GM19468 (cell line): ENCODE measurements around the gene PTPRD.
"Not testable (repeated sequence)": the region's sequence is repeated elsewhere in the genome, so short reads cannot be mapped to it uniquely, and the experiment has no call there.

ENCODE experiments used
- ATAC-seq: cut with Tn5 transposase; IDR thresholded peaks from one replicate; pipeline ENCODE4 v1.9.1; 2021; ENCODE audit warnings: mild to moderate bottlenecking, moderate library complexity, moderate number of reproducible peaks; ENCODE audit not compliant: unreplicated experiment; ENCODE audit errors: extremely low read depth

The PTPRD gene

GRCh38 chr9:10512144-10512543 is 100.7 kb downstream of the PTPRD start:
- ATAC-seq, result no peak

- ATAC-seq, result no peak
Observed at GRCh38 chr9:10488937-10489336, 123.9 kb downstream of the PTPRD start.

- ATAC-seq, result no peak
Observed at GRCh38 chr9:10479172-10479571, 133.6 kb downstream of the PTPRD start.

GRCh38 chr9:10449201-10449617 is 163.6 kb downstream of the PTPRD start:
- ATAC-seq, result not testable (repeated sequence)

GRCh38 chr9:10447036-10447435 is 165.8 kb downstream of the PTPRD start:
- no peak for ATAC-seq

GRCh38 chr9:10443868-10444204 is 169.0 kb downstream of the PTPRD start:
- no peak for ATAC-seq

GRCh38 chr9:10443181-10443867 is 169.5 kb downstream of the PTPRD start:
- no peak for ATAC-seq

GRCh38 chr9:10438955-10439354 is 173.8 kb downstream of the PTPRD start:
- no peak for ATAC-seq

- no peak for ATAC-seq
Observed at GRCh38 chr9:10436756-10437155, 176.0 kb downstream of the PTPRD start.

GRCh38 chr9:10434412-10434811 is 178.4 kb downstream of the PTPRD start:
- ATAC-seq, result no peak

GRCh38 chr9:10411272-10411671 is 201.5 kb downstream of the PTPRD start:
- ATAC-seq, result no peak

- no peak for ATAC-seq
Observed at GRCh38 chr9:10403283-10403682, 209.5 kb downstream of the PTPRD start.

GRCh38 chr9:10396615-10397014 is 216.2 kb downstream of the PTPRD start:
- ATAC-seq, result no peak

GRCh38 chr9:10387282-10387681 is 225.5 kb downstream of the PTPRD start:
- no peak for ATAC-seq

GRCh38 chr9:10371824-10372223 is 241.0 kb downstream of the PTPRD start:
- ATAC-seq, result no peak

- no peak for ATAC-seq
Observed at GRCh38 chr9:10366171-10366779, 246.5 kb downstream of the PTPRD start.

- no peak for ATAC-seq
Observed at GRCh38 chr9:10354591-10354990, 258.2 kb downstream of the PTPRD start.

- not testable (repeated sequence) for ATAC-seq
Observed at GRCh38 chr9:10345621-10346020, 267.2 kb downstream of the PTPRD start.

GRCh38 chr9:10341057-10341456 is 271.7 kb downstream of the PTPRD start:
- no peak for ATAC-seq

GRCh38 chr9:10339152-10339551 is 273.6 kb downstream of the PTPRD start:
- no peak for ATAC-seq

GRCh38 chr9:10331157-10331556 is 281.6 kb downstream of the PTPRD start:
- ATAC-seq, result no peak

- ATAC-seq, result no peak
Observed at GRCh38 chr9:10282084-10282483, 330.7 kb downstream of the PTPRD start.
